ENCODE measurements around the gene MBNL1.

The MBNL1 gene

GRCh38 chr3:152309031-152309430 lies 40.3 kb downstream of the MBNL1 start:
- Histone ChIP-seq H3K27ac (no peak overlapping the region), H3K9ac (no peak overlapping the region), H3K27me3 (no peaks in the 10 kb centered on the region), H3K36me3 (peaks cover 11 to 89% (median 71%) of the 10 kb centered on the region in 11 experiments), H3K4me2 (no peak overlapping the region), H3K4me3 (no peak overlapping the region), H3K9me3 (replicated peaks in 1 of 11) (peaks cover 0 to 14% (median 5%) of the 10 kb centered on the region in 11 experiments; a peak in 12 of 22 replicates), H4K20me1 (peaks cover 0 to 53% (median 10%) of the 10 kb centered on the region in 11 experiments; a peak in 9 of 22 replicates), H3K4me1 (peaks cover 0 to 9% (median 0%) of the 10 kb centered on the region in 10 experiments; a peak in 1 of 20 replicates)
- TF ChIP-seq Cebpa-rat (IDR thresholded peaks at IDR 0.05) = no peak

GRCh38 chr3:152309535-152310307 lies 41.0 kb downstream of the MBNL1 start:
- Histone ChIP-seq H3K4me3 (no peak overlapping the region), H3K27ac (no peak overlapping the region), H3K4me2 (no peak overlapping the region), H4K20me1 (peaks cover 0 to 53% (median 13%) of the 10 kb centered on the region in 11 experiments; a peak in 11 of 22 replicates), H3K4me1 (peaks cover 0 to 8% (median 0%) of the 10 kb centered on the region in 10 experiments; a peak in 1 of 20 replicates), H3K27me3 (no peaks in the 10 kb centered on the region), H3K9ac (no peak overlapping the region), H3K36me3 (peaks cover 11 to 90% (median 78%) of the 10 kb centered on the region in 11 experiments), H3K9me3 (replicated peaks in 1 of 11) (peaks cover 0 to 14% (median 5%) of the 10 kb centered on the region in 11 experiments; a peak in 12 of 22 replicates)
- TF ChIP-seq Cebpa-rat (IDR thresholded peaks at IDR 0.05) = no peak

- peaks cover 0 to 82% (median 66%) of the 10 kb centered on the region in 11 experiments; a peak in 21 of 22 replicates for H3K36me3 ChIP-seq
- no peaks in the 10 kb centered on the region for H3K27me3 ChIP-seq
- H3K4me3 ChIP-seq = no peak overlapping the region
- peaks cover 0 to 14% (median 6%) of the 10 kb centered on the region in 11 experiments; a peak in 14 of 22 replicates for H3K9me3 ChIP-seq (replicated peaks in 1 of 11)
- peaks cover 0 to 49% (median 19%) of the 10 kb centered on the region in 11 experiments; a peak in 12 of 22 replicates for H4K20me1 ChIP-seq
- H3K4me1 ChIP-seq = peaks cover 0 to 24% (median 7%) of the 10 kb centered on the region in 10 experiments; a peak in 10 of 20 replicates
- no peak overlapping the region for H3K4me2 ChIP-seq
- TF ChIP-seq Cebpa-rat (IDR thresholded peaks at IDR 0.05) = no peak
- H3K27ac ChIP-seq = no peak overlapping the region
- no peak overlapping the region for H3K9ac ChIP-seq
These were observed 44.7 kb downstream of the MBNL1 start for GRCh38 chr3:152313430-152313829.

- peaks cover 0 to 29% (median 7%) of the 10 kb centered on the region in 10 experiments; a peak in 10 of 20 replicates for H3K4me1 ChIP-seq
- H3K9me3 ChIP-seq (replicated peaks in 1 of 11) = peaks cover 0 to 14% (median 6%) of the 10 kb centered on the region in 11 experiments; a peak in 14 of 22 replicates
- no peak for TF ChIP-seq Cebpa-rat (IDR thresholded peaks at IDR 0.05)
- no peaks in the 10 kb centered on the region for H3K27me3 ChIP-seq
- peaks cover 0 to 49% (median 19%) of the 10 kb centered on the region in 11 experiments; a peak in 12 of 22 replicates for H4K20me1 ChIP-seq
- no peak overlapping the region for H3K4me3 ChIP-seq
- no peak overlapping the region for H3K9ac ChIP-seq
- peaks cover 0 to 82% (median 65%) of the 10 kb centered on the region in 11 experiments; a peak in 20 of 22 replicates for H3K36me3 ChIP-seq
- H3K27ac ChIP-seq = no peak overlapping the region
- no peak overlapping the region for H3K4me2 ChIP-seq
These were observed 45.2 kb downstream of the MBNL1 start for GRCh38 chr3:152313914-152314313.

GRCh38 chr3:152314677-152315353 lies 46.1 kb downstream of the MBNL1 start:
- Histone ChIP-seq H3K27ac (no peak overlapping the region), H3K4me2 (no peak overlapping the region), H3K9ac (no peak overlapping the region), H3K4me1 (peaks cover 2 to 30% (median 10%) of the 10 kb centered on the region in 10 experiments; a peak in 14 of 20 replicates), H3K4me3 (no peak overlapping the region), H3K36me3 (peaks cover 0 to 79% (median 57%) of the 10 kb centered on the region in 11 experiments; a peak in 20 of 22 replicates), H3K9me3 (replicated peaks in 1 of 11) (peaks cover 0 to 14% (median 6%) of the 10 kb centered on the region in 11 experiments; a peak in 14 of 22 replicates), H4K20me1 (peaks cover 0 to 43% (median 19%) of the 10 kb centered on the region in 11 experiments; a peak in 12 of 22 replicates), H3K27me3 (no peaks in the 10 kb centered on the region)
- no peak for TF ChIP-seq Cebpa-rat (IDR thresholded peaks at IDR 0.05)

GRCh38 chr3:152315623-152316022 lies 46.9 kb downstream of the MBNL1 start:
- peaks cover 0 to 71% (median 52%) of the 10 kb centered on the region in 11 experiments; a peak in 20 of 22 replicates for H3K36me3 ChIP-seq
- H4K20me1 ChIP-seq = peaks cover 0 to 49% (median 19%) of the 10 kb centered on the region in 11 experiments; a peak in 12 of 22 replicates
- TF ChIP-seq Cebpa-rat (IDR thresholded peaks at IDR 0.05) = no peak
- H3K4me3 ChIP-seq = no peak overlapping the region
- H3K9me3 ChIP-seq (replicated peaks in 1 of 11) = peaks cover 0 to 11% (median 6%) of the 10 kb centered on the region in 11 experiments; a peak in 14 of 22 replicates
- H3K9ac ChIP-seq = no peak overlapping the region
- H3K27ac ChIP-seq = no peak overlapping the region
- no peak overlapping the region for H3K4me2 ChIP-seq
- peaks cover 8 to 38% (median 15%) of the 10 kb centered on the region in 10 experiments; a peak in 16 of 20 replicates for H3K4me1 ChIP-seq
- no peaks in the 10 kb centered on the region for H3K27me3 ChIP-seq

GRCh38 chr3:152316318-152316717 lies 47.6 kb downstream of the MBNL1 start:
- H3K4me1 ChIP-seq = peaks cover 15 to 45% (median 19%) of the 10 kb centered on the region in 10 experiments; a peak in 19 of 20 replicates
- H3K36me3 ChIP-seq = peaks cover 0 to 64% (median 46%) of the 10 kb centered on the region in 11 experiments; a peak in 20 of 22 replicates
- no peaks in the 10 kb centered on the region for H3K27me3 ChIP-seq
- H4K20me1 ChIP-seq = peaks cover 0 to 49% (median 19%) of the 10 kb centered on the region in 11 experiments; a peak in 12 of 22 replicates
- peaks cover 0 to 8% (median 0%) of the 10 kb centered on the region in 11 experiments; a peak in 7 of 22 replicates for H3K9me3 ChIP-seq (replicated peaks in 1 of 11)
- no peak for TF ChIP-seq Cebpa-rat (IDR thresholded peaks at IDR 0.05)
- no peak overlapping the region for H3K27ac ChIP-seq
- H3K4me2 ChIP-seq = peak overlapping the region in 3 of 11 experiments; percentile 0 to 3 (median 0); a peak in 1 of 22 replicates
- no peak overlapping the region for H3K9ac ChIP-seq
- H3K4me3 ChIP-seq = no peak overlapping the region

GRCh38 chr3:152317184-152317583 lies 48.5 kb downstream of the MBNL1 start:
- no peak overlapping the region for H3K4me2 ChIP-seq

More at GRCh38 chr3:152317184-152317583, 48.5 kb downstream of the MBNL1 start:
- no peak overlapping the region for H3K27ac ChIP-seq
- peaks cover 0 to 59% (median 41%) of the 10 kb centered on the region in 11 experiments; a peak in 19 of 22 replicates for H3K36me3 ChIP-seq
- no peak overlapping the region for H3K9ac ChIP-seq
- TF ChIP-seq Cebpa-rat (IDR thresholded peaks at IDR 0.05) = no peak; a peak in 1 of 22 replicates
- peaks cover 0 to 50% (median 19%) of the 10 kb centered on the region in 11 experiments; a peak in 12 of 22 replicates for H4K20me1 ChIP-seq
- no peaks in the 10 kb centered on the region for H3K27me3 ChIP-seq
- no peak overlapping the region for H3K4me3 ChIP-seq
- H3K9me3 ChIP-seq (replicated peaks in 1 of 11) = peaks cover 0 to 4% (median 0%) of the 10 kb centered on the region in 11 experiments; a peak in 6 of 22 replicates
- H3K4me1 ChIP-seq = peaks cover 22 to 54% (median 27%) of the 10 kb centered on the region in 10 experiments

Data from BLaER1 treated with 17β-estradiol and CSF1 and Interleukin-3, amounts not matched to agents 10 nM and 100 nM (cell line).